ENCODE measurements around the gene CISTR.

DNA sequence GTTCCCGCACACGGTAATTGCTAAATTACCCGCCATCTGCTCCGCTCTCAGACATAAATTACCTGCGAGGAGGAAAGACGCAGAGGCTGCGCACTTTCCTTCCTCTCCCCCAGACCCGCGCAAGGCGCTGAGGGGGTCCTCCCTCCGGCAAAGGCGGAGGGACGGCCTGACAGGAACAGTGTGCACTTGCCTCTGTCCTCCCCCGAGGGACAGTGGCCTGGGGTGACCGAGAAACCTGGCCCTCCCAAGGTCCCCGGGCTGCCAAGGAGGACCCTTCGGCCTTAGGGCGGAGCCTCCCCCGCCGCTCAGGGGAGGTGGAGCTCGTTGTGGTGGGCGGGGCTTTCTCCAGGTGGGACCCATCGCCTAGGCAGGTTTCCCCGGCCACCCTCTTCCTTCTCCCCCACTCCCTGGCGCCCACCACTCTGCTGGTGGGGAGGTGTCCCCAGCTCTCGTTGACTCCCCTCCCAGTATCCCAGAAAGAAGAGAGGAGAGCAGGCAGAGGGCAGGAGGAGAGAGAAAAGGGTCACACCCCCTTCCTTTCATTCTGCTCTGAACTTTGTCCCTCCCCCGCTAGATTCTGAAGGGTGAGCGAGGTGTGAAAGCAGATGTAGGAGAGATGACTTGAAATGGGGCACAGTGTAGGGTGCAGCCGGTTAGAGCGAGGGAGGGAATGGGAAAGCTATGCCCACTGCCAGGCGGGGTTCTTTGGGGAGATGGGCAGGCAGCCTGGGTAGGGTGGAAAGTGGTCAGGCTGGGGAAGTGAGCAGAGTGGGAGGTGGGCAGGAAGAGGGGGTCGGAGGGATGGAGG is 13.2 kb downstream of the CISTR start:
- TF ChIP-seq GATA2 (IDR thresholded peaks at IDR 0.05; ENCODE audit: low read depth, low read length) (no peak), GATA3 (IDR thresholded peaks at IDR 0.05; ENCODE audit: low read depth, low read length) (no peak)
